ENCODE results near the gene POLR3E. TPM values are rescaled to one million over a fixed set of nuclear protein-coding genes. Genes with fewer than 3 reads are reported as not detected.

The POLR3E gene
- total and polyA plus RNA-seq, 2 experiments from 2014 or later: 14.0 to 20.8 TPM

- Histone ChIP-seq H3K4me2 (ENCODE audit: unreplicated experiment) (no peak overlapping the region), H2AFZ (no peak overlapping the region), H3K27me3 (replicated peaks; ENCODE audit: insufficient read depth) (no peaks in the 10 kb centered on the region), H3K27ac (no peak overlapping the region), H3K79me2 (ENCODE audit: insufficient read depth) (no peaks in the 10 kb centered on the region), H3K4me1 (ENCODE audit: insufficient read depth) (no peaks in the 10 kb centered on the region), H3K9me2 (ENCODE audit: insufficient read depth) (no peaks in the 10 kb centered on the region), H3K36me3 (ENCODE audit: low read depth) (no peaks in the 10 kb centered on the region; the same call in 1 of the 2 replicates), H4K20me1 (ENCODE audit: insufficient read depth) (no peaks in the 10 kb centered on the region), H3K9ac (no peak overlapping the region), H3K4me3 (no peak overlapping the region), H3F3A (ENCODE audit: insufficient read depth) (peaks cover 8% of the 10 kb centered on the region; the same call in 1 of the 2 replicates), H3K9me3 (ENCODE audit: low read depth) (no peaks in the 10 kb centered on the region)
- in situ Hi-C loops (cut with MboI): loop anchor here (25.0 kb wide), 1 partner anchor 1138 kb away; no protein-coding TSS in a partner anchor
- DNase-seq: no peak
- WGBS, 2 experiments (ENCODE audit: low coverage in 1 of 2, low lambda C conversion rate in 2 of 2, missing lambda C conversion rate in 2 of 2): 92% methylated on average over 19 of the region's 19 CpGs
- no peak for TF ChIP-seq EZH2 (IDR thresholded peaks at IDR 0.05; ENCODE audit: insufficient read depth, poor library complexity, severe bottlenecking)
- no peak for TF ChIP-seq EZH2phosphoT487 (IDR thresholded peaks at IDR 0.05; ENCODE audit: insufficient read depth, low read depth)
Observed at GRCh38 chr16:22324787-22325597, 27.8 kb downstream of the POLR3E start.

GRCh38 chr16:22325598-22326368, 28.6 kb downstream of the POLR3E start:
- H3F3A ChIP-seq (ENCODE audit: insufficient read depth): peaks cover 16% of the 10 kb centered on the region; the same call in 1 of the 2 replicates
- H3K79me2 ChIP-seq (ENCODE audit: insufficient read depth): no peaks in the 10 kb centered on the region
- no peak overlapping the region for H3K4me3 ChIP-seq
- H3K9me3 ChIP-seq (ENCODE audit: low read depth): no peaks in the 10 kb centered on the region
- in situ Hi-C loops (cut with MboI): no loop called here
- H3K9ac ChIP-seq: no peak overlapping the region
- no peaks in the 10 kb centered on the region for H3K4me1 ChIP-seq (ENCODE audit: insufficient read depth)
- H3K4me2 ChIP-seq (ENCODE audit: unreplicated experiment): no peak overlapping the region
- no peaks in the 10 kb centered on the region for H3K9me2 ChIP-seq (ENCODE audit: insufficient read depth)
- H2AFZ ChIP-seq: no peak overlapping the region
- TF ChIP-seq EZH2 (IDR thresholded peaks at IDR 0.05; ENCODE audit: insufficient read depth, poor library complexity, severe bottlenecking) (no peak), EZH2phosphoT487 (IDR thresholded peaks at IDR 0.05; ENCODE audit: insufficient read depth, low read depth) (no peak)
- 94 to 95% methylated on average over 32 to 46 of the region's 46 CpGs for whole genome bisulfite sequencing, 2 experiments (ENCODE audit: low coverage in 1 of 2, low lambda C conversion rate in 2 of 2, missing lambda C conversion rate in 2 of 2)
- H3K36me3 ChIP-seq (ENCODE audit: low read depth): peaks cover 5% of the 10 kb centered on the region; the same call in 1 of the 2 replicates
- no peak overlapping the region for H3K27ac ChIP-seq
- DNase-seq: no peak
- no peaks in the 10 kb centered on the region for H3K27me3 ChIP-seq (replicated peaks; ENCODE audit: insufficient read depth)
- H4K20me1 ChIP-seq (ENCODE audit: insufficient read depth): no peaks in the 10 kb centered on the region

- Histone ChIP-seq H3K4me3 (no peak overlapping the region), H3K4me2 (ENCODE audit: unreplicated experiment) (no peak overlapping the region), H3F3A (ENCODE audit: insufficient read depth) (peaks cover 19% of the 10 kb centered on the region; the same call in 1 of the 2 replicates), H3K27me3 (replicated peaks; ENCODE audit: insufficient read depth) (no peaks in the 10 kb centered on the region), H3K9me2 (ENCODE audit: insufficient read depth) (no peaks in the 10 kb centered on the region), H2AFZ (no peak overlapping the region), H3K9me3 (ENCODE audit: low read depth) (no peaks in the 10 kb centered on the region), H3K79me2 (ENCODE audit: insufficient read depth) (peaks cover 4% of the 10 kb centered on the region; the same call in 1 of the 2 replicates), H3K27ac (no peak overlapping the region), H4K20me1 (ENCODE audit: insufficient read depth) (no peaks in the 10 kb centered on the region), H3K9ac (no peak overlapping the region), H3K36me3 (ENCODE audit: low read depth) (peaks cover 8% of the 10 kb centered on the region; the same call in 1 of the 2 replicates), H3K4me1 (ENCODE audit: insufficient read depth) (no peaks in the 10 kb centered on the region)
- in situ Hi-C loops (cut with MboI): no loop called here
- TF ChIP-seq EZH2 (IDR thresholded peaks at IDR 0.05; ENCODE audit: insufficient read depth, poor library complexity, severe bottlenecking) (no peak), EZH2phosphoT487 (IDR thresholded peaks at IDR 0.05; ENCODE audit: insufficient read depth, low read depth) (no peak)
- 51 to 80% methylated on average over 3 to 4 of the region's 4 CpGs for WGBS, 2 experiments (ENCODE audit: low coverage in 1 of 2, low lambda C conversion rate in 2 of 2, missing lambda C conversion rate in 2 of 2)
- no peak for DNase-seq
Observed at GRCh38 chr16:22326369-22326652, 29.1 kb downstream of the POLR3E start.

- H3K9me2 ChIP-seq (ENCODE audit: insufficient read depth): no peaks in the 10 kb centered on the region
- peaks cover 12% of the 10 kb centered on the region for H3K36me3 ChIP-seq (ENCODE audit: low read depth)
- H3F3A ChIP-seq (ENCODE audit: insufficient read depth): peaks cover 22% of the 10 kb centered on the region; the same call in 1 of the 2 replicates
- no peaks in the 10 kb centered on the region for H3K27me3 ChIP-seq (replicated peaks; ENCODE audit: insufficient read depth)
- peaks cover 10% of the 10 kb centered on the region; the same call in 1 of the 2 replicates for H3K79me2 ChIP-seq (ENCODE audit: insufficient read depth)
- no peaks in the 10 kb centered on the region for H4K20me1 ChIP-seq (ENCODE audit: insufficient read depth)
- no peak overlapping the region for H3K4me3 ChIP-seq
- in situ Hi-C loops (cut with MboI): no loop called here
- no peak overlapping the region for H3K9ac ChIP-seq
- WGBS, 2 experiments (ENCODE audit: low coverage in 1 of 2, low lambda C conversion rate in 2 of 2, missing lambda C conversion rate in 2 of 2): 79 to 85% methylated on average over 12 to 13 of the region's 13 CpGs
- H3K9me3 ChIP-seq (ENCODE audit: low read depth): no peaks in the 10 kb centered on the region
- H3K4me2 ChIP-seq (ENCODE audit: unreplicated experiment): no peak overlapping the region
- H3K4me1 ChIP-seq (ENCODE audit: insufficient read depth): no peaks in the 10 kb centered on the region
- no peak overlapping the region for H2AFZ ChIP-seq
- H3K27ac ChIP-seq: no peak overlapping the region
- no peak for DNase-seq
- TF ChIP-seq EZH2 (IDR thresholded peaks at IDR 0.05; ENCODE audit: insufficient read depth, poor library complexity, severe bottlenecking): no peak
- no peak for TF ChIP-seq EZH2phosphoT487 (IDR thresholded peaks at IDR 0.05; ENCODE audit: insufficient read depth, low read depth)
Observed at GRCh38 chr16:22326771-22327445, 29.7 kb downstream of the POLR3E start.
